ENCODE data around the gene CDK5RAP2. TPM values are rescaled to one million over a fixed set of nuclear protein-coding genes. Genes with fewer than 3 reads are reported as not detected.

CDK5RAP2 gene
- total RNA-seq, result 27.5 and 32.1 TPM in 2 replicates

GRCh38 chr9:120580051-120580896 is at the start of gene CDK5RAP2:
Gene CDK5RAP2, minus strand, starts transcription at chr9:120580167. Its CDS starts 189 bp downstream, at chr9:120579978.

Other genes with a start within 250 kb of the CDK5RAP2 start
- gene MEGF9, start 134.3 kb upstream of the CDK5RAP2 start, total RNA-seq, result 4.7 and 5.1 TPM in 2 replicates
- gene FBXW2, start 213.2 kb upstream of the CDK5RAP2 start, total RNA-seq, result 21.7 and 27.2 TPM in 2 replicates

All from pericardium fibroblast (primary cell).